Stimulated activated CD4-positive, alpha-beta T cell treated with anti-CD3 and anti-CD28 coated beads, Interleukin-1b, Interleukin-23, amount 100 ng/mL, for 4 hours (primary cell): ENCODE data around the gene HERC2.
"Not testable (repeated sequence)": the region's sequence is repeated elsewhere in the genome, so short reads cannot be mapped to it uniquely, and the experiment has no call there.

ENCODE experiments used
- DNase-seq, 2 donors: peaks; one replicate each; pipeline ENCODE4 v3.0.0-alpha.2; 2020; ENCODE audit warnings: low read depth in 2 of 2

The HERC2 gene

GRCh38 chr15:28322129-28322588, at the start of gene HERC2:
Gene HERC2, minus strand, starts transcription at chr15:28322179. Its CDS starts 746 bp downstream, at chr15:28321433.
- DNase-seq = not testable (repeated sequence)

DNA sequence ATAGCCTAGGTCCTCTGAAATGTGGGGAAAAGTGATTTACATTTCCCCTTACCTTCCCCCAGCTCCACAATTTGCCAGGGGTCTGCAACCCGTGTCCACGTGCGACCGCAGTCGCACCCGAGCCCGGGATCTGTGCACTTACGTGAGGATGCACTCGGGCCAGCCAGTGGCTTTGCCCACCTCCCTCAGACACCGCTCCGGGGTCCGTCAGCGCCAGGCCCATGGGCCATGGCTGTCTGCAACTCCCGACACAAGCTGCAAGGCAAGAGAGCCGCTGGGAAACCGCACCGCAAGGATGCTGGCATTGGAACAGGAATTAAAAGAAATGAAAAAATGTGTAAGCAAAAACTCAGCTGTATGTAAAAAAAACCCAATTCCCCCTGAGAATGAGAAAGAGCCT, 43.5 kb upstream of the HERC2 start:
- DNase-seq = not testable (repeated sequence)

DNA sequence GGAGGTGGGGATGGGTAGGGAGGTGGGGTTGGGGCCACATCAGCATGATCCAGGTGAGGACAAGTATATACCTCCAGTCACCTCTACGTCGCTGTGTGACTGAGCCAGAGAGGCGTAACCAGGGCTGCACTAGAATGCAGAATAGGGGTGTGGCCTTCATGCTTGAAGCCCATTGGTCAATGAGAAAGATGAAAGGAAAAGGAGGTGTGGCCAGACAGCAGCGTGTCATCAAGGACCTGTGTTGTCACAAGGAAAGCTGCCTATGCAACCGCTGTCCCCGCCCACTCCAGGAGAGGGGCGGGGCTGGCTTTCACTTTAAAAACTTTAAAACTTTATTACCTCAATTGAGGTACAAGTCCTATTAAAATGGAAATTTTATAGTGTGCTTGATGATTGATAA, 36.0 kb upstream of the HERC2 start, which contains the start of gene GOLGA6L24:
Gene GOLGA6L24 (minus strand): TSS at position 101 of the 400 bp plus-strand sequence. CDS start 61 bp downstream, at position 40.
- not testable (repeated sequence) for DNase-seq

DNA sequence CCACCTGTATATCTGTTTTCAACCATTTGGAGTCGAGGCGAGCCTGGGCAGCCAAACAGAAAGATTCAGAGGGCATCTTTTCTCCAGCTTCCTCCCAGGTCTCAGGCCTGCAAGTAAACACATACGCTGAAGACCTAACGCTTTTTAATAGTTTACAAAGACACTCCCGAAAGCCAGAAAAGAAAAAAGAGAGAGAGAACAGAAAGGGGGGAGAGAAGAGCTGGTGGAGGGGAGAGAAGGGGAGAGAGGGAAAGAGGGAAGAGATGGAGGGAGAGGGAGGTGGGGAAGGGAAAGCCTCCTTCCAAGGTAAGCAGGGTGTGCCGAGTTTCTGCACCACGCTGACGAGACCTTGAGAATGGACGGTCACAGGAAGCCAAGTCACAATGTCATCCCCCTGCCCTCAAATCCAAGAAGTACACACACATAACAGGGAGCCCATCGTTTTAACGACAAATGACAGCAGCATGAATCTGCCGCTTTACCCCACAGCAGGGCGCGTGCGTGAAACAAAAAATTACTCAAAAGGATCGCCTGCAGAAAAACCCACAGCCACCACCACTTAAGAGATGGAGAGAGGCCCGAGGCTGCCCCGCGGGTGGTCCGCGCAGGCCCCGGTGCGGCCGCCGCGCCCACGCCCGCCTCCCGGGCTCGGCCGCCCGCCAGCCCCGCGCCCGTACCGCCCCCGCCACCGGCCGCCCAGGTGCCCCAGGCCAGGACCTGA, 461 bp downstream of the HERC2 start:
- DNase-seq = peak in 1 of 2 donors; percentile 5

DNA sequence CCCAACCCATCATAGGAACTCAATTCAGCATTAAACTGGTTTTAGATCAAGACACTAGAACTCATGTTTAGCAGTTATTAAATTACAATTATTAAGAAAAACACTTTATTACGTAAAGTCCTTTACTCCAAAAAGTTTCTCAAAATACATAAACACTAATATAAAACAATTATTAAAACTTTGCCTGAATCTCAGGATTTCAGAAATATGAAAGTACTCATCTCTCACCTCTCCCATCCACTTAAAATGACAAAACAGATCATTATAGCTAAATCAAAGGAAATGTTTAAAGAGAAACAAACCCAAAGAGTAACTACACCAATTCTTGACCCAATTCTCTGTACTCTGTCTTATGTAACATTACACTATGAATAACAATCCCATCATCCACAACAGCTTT, 2.3 kb downstream of the HERC2 start:
- DNase-seq = not testable (repeated sequence)

DNA sequence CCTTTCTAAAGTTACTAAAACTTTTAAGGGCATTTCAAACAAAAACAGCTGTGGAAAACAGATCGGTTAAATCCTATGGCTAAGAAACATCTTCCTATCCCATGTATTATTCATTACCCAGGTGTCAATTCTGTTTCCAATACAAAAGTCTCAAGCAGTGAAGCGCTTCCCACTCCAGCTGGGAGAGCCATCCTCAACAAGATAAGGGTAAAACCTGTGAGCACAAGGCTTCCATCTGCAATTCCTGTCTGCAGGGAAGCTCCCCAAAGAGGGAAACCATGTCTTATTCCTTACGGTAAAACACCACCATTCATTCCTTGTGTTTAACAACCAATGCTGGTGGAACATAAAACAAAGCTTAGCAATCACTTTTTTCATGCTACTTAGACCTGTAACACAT, 3.2 kb downstream of the HERC2 start:
- DNase-seq = not testable (repeated sequence)

GRCh38 chr15:28318122-28318521, 3.9 kb downstream of the HERC2 start:
- DNase-seq = not testable (repeated sequence)

DNA sequence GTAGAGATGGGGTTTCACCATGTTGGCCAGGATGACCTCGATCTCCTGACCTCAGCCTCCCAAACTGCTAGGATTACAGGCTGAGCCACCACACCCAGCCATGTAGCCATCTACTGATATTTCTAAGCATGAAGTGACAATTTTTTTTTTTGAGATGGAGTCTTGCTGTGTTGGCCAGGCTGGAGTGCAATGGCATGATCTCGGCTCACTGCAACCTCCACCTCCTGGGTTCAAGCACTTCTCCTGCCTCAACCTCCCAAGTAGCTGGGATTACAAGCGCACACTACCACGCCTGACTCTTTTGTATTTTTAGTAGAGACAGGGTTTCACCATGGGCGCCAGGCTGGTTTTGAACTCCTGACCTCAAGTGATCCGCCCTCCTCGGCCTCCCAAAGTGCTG, 5.0 kb downstream of the HERC2 start:
- DNase-seq = not testable (repeated sequence)

DNA sequence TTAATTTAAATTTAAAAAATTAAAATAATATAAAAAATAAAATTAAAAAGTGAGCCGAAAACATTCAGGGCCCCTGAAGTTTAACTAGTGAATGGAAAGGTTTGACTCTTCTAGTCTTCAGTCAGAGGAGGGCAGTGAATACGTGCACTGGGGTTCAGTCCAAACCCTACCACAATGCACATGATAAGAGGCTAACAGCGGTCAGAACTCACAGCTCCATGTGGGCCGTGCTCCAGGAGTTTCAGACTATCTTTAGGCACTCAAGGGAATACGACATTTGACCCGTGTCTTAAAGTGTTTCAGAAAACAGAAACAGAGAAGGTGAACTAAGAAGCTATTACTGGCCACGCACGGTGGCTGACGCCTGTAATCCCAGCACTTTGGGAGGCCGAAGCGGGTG, 11.5 kb downstream of the HERC2 start:
- DNase-seq = not testable (repeated sequence)

GRCh38 chr15:28308718-28309117, 13.3 kb downstream of the HERC2 start:
- DNase-seq = not testable (repeated sequence)

DNA sequence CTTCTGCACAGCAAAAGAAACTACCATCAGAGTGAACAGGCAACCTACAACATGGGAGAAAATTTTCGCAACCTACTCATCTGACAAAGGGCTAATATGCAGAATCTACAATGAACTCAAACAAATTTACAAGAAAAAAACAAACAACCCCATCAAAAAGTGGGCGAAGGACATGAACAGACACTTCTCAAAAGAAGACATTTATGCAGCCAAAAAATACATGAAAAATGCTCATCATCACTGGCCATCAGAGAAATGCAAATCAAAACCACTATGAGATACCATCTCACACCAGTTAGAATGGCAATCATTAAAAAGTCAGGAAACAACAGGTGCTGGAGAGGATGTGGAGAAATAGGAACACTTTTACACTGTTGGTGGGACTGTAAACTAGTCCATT, 16.3 kb downstream of the HERC2 start:
- DNase-seq = not testable (repeated sequence)

DNA sequence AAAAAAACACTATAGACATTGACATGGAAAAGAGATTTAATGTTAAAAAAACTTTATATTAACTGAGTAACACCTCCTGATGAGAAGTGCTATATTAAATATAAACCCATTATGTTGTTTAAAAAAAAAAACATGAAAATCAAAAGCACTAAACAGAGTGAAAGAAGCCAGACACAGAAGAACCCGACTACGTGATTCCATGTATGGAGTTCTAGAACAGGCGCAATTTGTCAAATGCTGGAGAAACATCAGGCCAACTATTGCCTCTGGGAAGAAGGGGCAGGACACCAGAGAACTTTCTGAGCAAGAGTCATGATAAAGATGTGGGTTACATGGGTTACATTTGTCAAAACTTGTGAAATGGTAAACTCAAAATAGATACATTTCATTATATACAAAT, 24.5 kb downstream of the HERC2 start:
- not testable (repeated sequence) for DNase-seq

DNA sequence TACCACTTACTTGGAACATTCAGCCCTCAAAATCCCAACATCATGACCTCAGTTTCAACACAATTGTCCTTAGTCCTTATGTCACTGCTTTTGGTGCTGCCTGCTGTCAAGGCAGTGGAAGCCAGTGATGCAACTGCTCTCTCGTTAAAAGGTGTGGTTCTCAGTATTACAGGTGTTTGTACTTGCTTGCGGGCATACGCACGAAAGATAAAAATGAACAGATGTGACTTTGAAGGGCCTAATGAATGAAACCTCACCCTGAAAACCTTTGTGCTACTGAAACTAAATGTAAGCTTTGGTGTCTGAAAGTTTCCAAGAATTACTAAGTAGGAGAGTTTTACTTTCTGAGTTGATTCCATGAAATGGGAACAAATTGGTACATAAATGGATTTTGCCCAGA, 25.2 kb downstream of the HERC2 start:
- not testable (repeated sequence) for DNase-seq

DNA sequence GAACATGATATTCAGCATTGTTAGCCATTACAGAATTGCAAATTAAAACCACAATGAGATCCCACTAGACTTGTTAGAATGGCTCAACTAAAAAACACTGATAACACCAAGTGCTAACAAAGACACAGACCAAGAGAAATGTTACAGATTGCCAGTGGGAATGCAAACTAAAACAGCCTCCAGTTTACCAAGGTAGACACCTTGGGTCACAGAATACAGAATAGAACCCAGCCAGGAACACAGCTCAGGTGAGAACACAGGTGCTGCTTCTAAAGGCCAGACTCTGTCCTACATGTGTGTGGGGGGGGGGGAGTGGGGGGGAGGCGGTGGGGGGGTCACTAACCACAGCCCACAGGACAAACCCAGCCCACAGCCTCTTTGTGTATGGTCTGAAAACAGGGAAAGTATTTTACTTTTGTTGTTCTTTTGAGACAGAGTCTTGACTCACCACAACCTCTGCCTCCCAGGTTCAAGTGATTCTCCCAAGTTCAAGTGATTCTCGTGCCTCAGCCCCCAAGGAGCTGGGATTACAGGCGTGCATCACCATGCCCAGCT, 26.9 kb downstream of the HERC2 start:
- not testable (repeated sequence) for DNase-seq

DNA sequence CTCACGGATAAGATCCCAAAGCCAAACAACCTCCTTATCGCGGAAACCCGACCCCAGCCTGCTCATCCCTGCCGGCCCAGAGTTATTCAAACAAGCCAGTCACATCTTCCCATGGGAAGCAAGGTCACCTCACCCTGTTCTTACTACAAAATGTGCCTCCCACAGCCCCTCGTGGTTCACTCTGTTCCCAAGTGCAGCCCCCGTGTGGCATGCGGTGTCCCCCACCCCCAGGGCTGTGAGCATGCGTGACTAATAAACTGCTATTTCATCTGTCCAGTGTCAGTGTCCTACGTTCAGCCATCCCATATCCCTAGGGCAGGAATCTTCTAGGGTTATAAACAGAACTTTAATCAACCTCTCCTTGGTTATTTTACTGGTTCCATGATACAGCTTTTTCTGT, 27.4 kb downstream of the HERC2 start:
- not testable (repeated sequence) for DNase-seq

DNA sequence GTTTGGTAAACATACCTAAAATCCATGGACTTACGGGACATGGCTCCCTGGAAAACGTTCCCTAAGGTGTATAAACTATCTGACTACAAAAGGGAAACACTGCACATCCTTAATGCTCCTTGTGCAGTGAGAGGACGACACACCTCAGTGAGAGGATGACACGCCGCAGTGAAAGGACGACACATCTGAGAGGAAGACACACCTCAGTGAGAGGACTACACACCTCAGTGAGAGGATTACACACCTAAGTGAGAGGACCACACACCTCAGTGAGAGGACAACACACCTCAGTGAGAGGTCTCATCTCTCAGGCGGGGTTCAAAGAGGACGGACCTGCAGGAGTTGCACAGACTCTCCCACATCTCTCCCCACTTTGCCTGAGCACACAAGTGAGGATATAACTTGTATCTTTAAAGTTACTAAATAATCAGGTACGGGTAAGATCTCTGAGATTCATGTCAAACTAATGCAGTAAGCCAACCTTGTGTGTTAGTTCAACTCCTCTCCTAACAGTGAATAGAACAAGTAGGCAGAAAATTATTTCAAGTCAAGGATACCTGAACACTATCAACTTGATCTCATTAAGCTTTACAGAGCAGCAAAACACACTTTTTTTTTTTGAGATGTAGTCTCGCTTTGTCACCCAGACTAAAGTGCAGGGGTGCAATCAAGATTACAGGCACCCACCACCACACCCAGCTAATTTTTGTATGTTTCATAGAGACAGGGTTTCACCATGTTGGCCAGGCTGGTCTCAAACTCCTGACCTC, 32.1 kb downstream of the HERC2 start:
- no peak for DNase-seq

- DNase-seq = not testable (repeated sequence)
Observed at GRCh38 chr15:28288830-28289693, 32.9 kb downstream of the HERC2 start.

DNA sequence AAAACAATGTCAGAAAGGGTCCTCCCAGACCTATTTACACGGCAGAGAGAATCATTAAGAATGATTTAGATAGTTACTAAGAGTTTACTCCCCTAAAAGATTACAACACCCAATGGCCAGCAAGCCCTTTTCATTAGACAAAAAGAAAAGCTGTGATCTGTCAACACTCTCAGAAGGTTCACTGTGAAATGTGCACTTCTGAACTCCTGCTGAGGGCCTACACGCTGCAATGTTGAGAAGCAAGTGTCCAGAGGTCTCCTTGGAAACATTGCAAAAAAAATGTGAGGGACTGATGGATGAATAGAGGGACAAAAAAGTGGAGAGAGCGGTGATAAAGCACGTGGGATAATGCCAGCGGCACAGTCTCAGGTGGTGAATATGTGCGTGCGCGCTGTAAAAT, 35.3 kb downstream of the HERC2 start:
- DNase-seq = not testable (repeated sequence)

DNA sequence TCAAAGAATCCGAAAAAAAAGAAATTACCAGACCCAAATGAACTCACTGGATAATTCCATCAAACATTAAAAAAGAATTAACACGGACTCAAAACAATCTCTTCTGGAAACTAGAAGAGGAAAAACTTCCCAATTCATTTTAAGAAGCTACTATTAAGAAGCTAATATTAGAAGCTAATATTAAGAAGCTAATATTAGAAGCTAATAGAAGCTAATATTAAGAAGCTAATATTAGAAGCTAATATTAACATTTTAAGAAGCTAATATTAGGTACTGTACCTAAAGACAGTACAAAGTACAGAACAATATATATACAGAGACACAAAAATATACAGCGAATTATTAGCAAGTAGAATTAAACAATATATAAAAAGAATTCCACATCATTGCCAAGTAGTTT, 35.9 kb downstream of the HERC2 start:
- DNase-seq = no peak

GRCh38 chr15:28281876-28282275, 40.1 kb downstream of the HERC2 start:
- DNase-seq = no peak

- DNase-seq = no peak
Observed at GRCh38 chr15:28274635-28275034, 47.3 kb downstream of the HERC2 start.
